Measurements from ENCODE around the gene CCDC146.
"Not testable (repeated sequence)": the region's sequence is repeated elsewhere in the genome, so short reads cannot be mapped to it uniquely, and the experiment has no call there.

- not testable (repeated sequence) for TF ChIP-seq POLR2A, CTCF (IDR thresholded peaks at IDR 0.05)
Observed at GRCh38 chr7:77092301-77092700, 30.1 kb upstream of the CCDC146 start.
